Stimulated activated naive CD8-positive, alpha-beta T cell treated with anti-CD3 and anti-CD28 coated beads, Interleukin-15, Interleukin-2, amounts not matched to agents 100 ng/mL and 50 ng/mL, for 24 hours (primary cell): ENCODE measurements around the gene CNTN1.

Source experiments
- H3K27ac Mint-ChIP-seq: one replicate; pipeline ENCODE4 v1.8.0; 2021; ENCODE audit warnings: mild to moderate bottlenecking, mixed read lengths
- H3K27me3 Mint-ChIP-seq: one replicate; pipeline ENCODE4 v1.8.0; 2021; ENCODE audit warnings: mixed read lengths
- H3K36me3 Mint-ChIP-seq: one replicate; pipeline ENCODE4 v1.8.0; 2021; ENCODE audit warnings: low read depth, mixed read lengths
- H3K4me1 Mint-ChIP-seq: one replicate; pipeline ENCODE4 v1.8.0; 2021; ENCODE audit warnings: low read depth, mixed read lengths
- H3K4me3 Mint-ChIP-seq: one replicate; pipeline ENCODE4 v1.8.0; 2021; ENCODE audit warnings: mild to moderate bottlenecking, mixed read lengths
- H3K9me3 Mint-ChIP-seq: one replicate; pipeline ENCODE4 v1.8.0; 2021; ENCODE audit warnings: mixed read lengths

The CNTN1 gene

GRCh38 chr12:40829738-40830144 lies 137.5 kb downstream of the CNTN1 start:
- Mint-ChIP-seq H3K9me3 (no peaks in the 10 kb centered on the region), H3K27ac (no peak overlapping the region), H3K36me3 (no peaks in the 10 kb centered on the region), H3K27me3 (no peaks in the 10 kb centered on the region), H3K4me3 (no peak overlapping the region), H3K4me1 (no peaks in the 10 kb centered on the region)

- H3K27me3 Mint-ChIP-seq, result no peaks in the 10 kb centered on the region
- no peaks in the 10 kb centered on the region for H3K4me1 Mint-ChIP-seq
- H3K4me3 Mint-ChIP-seq, result no peak overlapping the region
- H3K9me3 Mint-ChIP-seq, result no peaks in the 10 kb centered on the region
- H3K27ac Mint-ChIP-seq, result no peak overlapping the region
- no peaks in the 10 kb centered on the region for H3K36me3 Mint-ChIP-seq
Observed at GRCh38 chr12:40831916-40832315, 139.7 kb downstream of the CNTN1 start.

- Mint-ChIP-seq H3K27me3 (no peaks in the 10 kb centered on the region), H3K4me3 (no peak overlapping the region), H3K9me3 (no peaks in the 10 kb centered on the region), H3K36me3 (no peaks in the 10 kb centered on the region), H3K27ac (no peak overlapping the region), H3K4me1 (no peaks in the 10 kb centered on the region)
Observed at GRCh38 chr12:40832668-40833067, 140.4 kb downstream of the CNTN1 start.

- Mint-ChIP-seq H3K9me3 (no peaks in the 10 kb centered on the region), H3K4me1 (no peaks in the 10 kb centered on the region), H3K4me3 (no peak overlapping the region), H3K36me3 (no peaks in the 10 kb centered on the region), H3K27ac (no peak overlapping the region), H3K27me3 (no peaks in the 10 kb centered on the region)
Observed at GRCh38 chr12:40833818-40834217, 141.6 kb downstream of the CNTN1 start.

- Mint-ChIP-seq H3K4me1 (no peaks in the 10 kb centered on the region), H3K27ac (no peak overlapping the region), H3K36me3 (no peaks in the 10 kb centered on the region), H3K27me3 (no peaks in the 10 kb centered on the region), H3K4me3 (no peak overlapping the region), H3K9me3 (no peaks in the 10 kb centered on the region)
Observed at GRCh38 chr12:40834321-40834720, 142.1 kb downstream of the CNTN1 start.

GRCh38 chr12:40837891-40838429 lies 145.7 kb downstream of the CNTN1 start:
- Mint-ChIP-seq H3K27me3 (no peaks in the 10 kb centered on the region), H3K4me3 (no peak overlapping the region), H3K36me3 (no peaks in the 10 kb centered on the region), H3K9me3 (peaks cover 5% of the 10 kb centered on the region), H3K4me1 (no peaks in the 10 kb centered on the region), H3K27ac (no peak overlapping the region)

- no peaks in the 10 kb centered on the region for H3K27me3 Mint-ChIP-seq
- no peak overlapping the region for H3K4me3 Mint-ChIP-seq
- H3K4me1 Mint-ChIP-seq, result no peaks in the 10 kb centered on the region
- H3K9me3 Mint-ChIP-seq, result peaks cover 5% of the 10 kb centered on the region
- no peak overlapping the region for H3K27ac Mint-ChIP-seq
- no peaks in the 10 kb centered on the region for H3K36me3 Mint-ChIP-seq
Observed at GRCh38 chr12:40843495-40843894, 151.3 kb downstream of the CNTN1 start.

- Mint-ChIP-seq H3K27me3 (no peaks in the 10 kb centered on the region), H3K4me3 (no peak overlapping the region), H3K9me3 (peaks cover 3% of the 10 kb centered on the region), H3K4me1 (no peaks in the 10 kb centered on the region), H3K36me3 (no peaks in the 10 kb centered on the region), H3K27ac (no peak overlapping the region)
Observed at GRCh38 chr12:40853221-40853620, 161.0 kb downstream of the CNTN1 start.

- H3K27me3 Mint-ChIP-seq, result no peaks in the 10 kb centered on the region
- no peak overlapping the region for H3K27ac Mint-ChIP-seq
- H3K4me3 Mint-ChIP-seq, result no peak overlapping the region
Observed at GRCh38 chr12:40854604-40855003, 162.4 kb downstream of the CNTN1 start.

GRCh38 chr12:40864891-40865290 lies 172.7 kb downstream of the CNTN1 start:
- Mint-ChIP-seq H3K4me3 (no peak overlapping the region), H3K27me3 (no peaks in the 10 kb centered on the region), H3K9me3 (no peaks in the 10 kb centered on the region), H3K4me1 (no peaks in the 10 kb centered on the region), H3K27ac (no peak overlapping the region), H3K36me3 (no peaks in the 10 kb centered on the region)

More at GRCh38 chr12:40854604-40855003, 162.4 kb downstream of the CNTN1 start:
- Mint-ChIP-seq H3K4me1 (no peaks in the 10 kb centered on the region), H3K9me3 (peaks cover 3% of the 10 kb centered on the region), H3K36me3 (no peaks in the 10 kb centered on the region)

GRCh38 chr12:40870981-40871380 lies 178.7 kb downstream of the CNTN1 start:
- H3K9me3 Mint-ChIP-seq, result no peaks in the 10 kb centered on the region
- H3K36me3 Mint-ChIP-seq, result no peaks in the 10 kb centered on the region
- no peaks in the 10 kb centered on the region for H3K4me1 Mint-ChIP-seq
- no peaks in the 10 kb centered on the region for H3K27me3 Mint-ChIP-seq
- H3K27ac Mint-ChIP-seq, result no peak overlapping the region
- no peak overlapping the region for H3K4me3 Mint-ChIP-seq

- no peaks in the 10 kb centered on the region for H3K27me3 Mint-ChIP-seq
Observed at GRCh38 chr12:40874868-40875267, 182.6 kb downstream of the CNTN1 start.

GRCh38 chr12:40889329-40889728 lies 197.1 kb downstream of the CNTN1 start:
- Mint-ChIP-seq H3K4me3 (no peak overlapping the region), H3K36me3 (no peaks in the 10 kb centered on the region), H3K27me3 (no peaks in the 10 kb centered on the region), H3K27ac (no peak overlapping the region), H3K4me1 (no peaks in the 10 kb centered on the region), H3K9me3 (peaks cover 4% of the 10 kb centered on the region)

More at GRCh38 chr12:40874868-40875267, 182.6 kb downstream of the CNTN1 start:
- Mint-ChIP-seq H3K4me1 (no peaks in the 10 kb centered on the region), H3K9me3 (no peaks in the 10 kb centered on the region), H3K36me3 (no peaks in the 10 kb centered on the region), H3K4me3 (no peak overlapping the region), H3K27ac (no peak overlapping the region)

GRCh38 chr12:40892528-40892927 lies 200.3 kb downstream of the CNTN1 start:
- Mint-ChIP-seq H3K27ac (no peak overlapping the region), H3K4me1 (no peaks in the 10 kb centered on the region), H3K27me3 (no peaks in the 10 kb centered on the region), H3K4me3 (no peak overlapping the region), H3K36me3 (no peaks in the 10 kb centered on the region), H3K9me3 (no peaks in the 10 kb centered on the region)

- H3K9me3 Mint-ChIP-seq, result no peaks in the 10 kb centered on the region
- H3K27me3 Mint-ChIP-seq, result no peaks in the 10 kb centered on the region
- no peaks in the 10 kb centered on the region for H3K36me3 Mint-ChIP-seq
- no peak overlapping the region for H3K4me3 Mint-ChIP-seq
- no peaks in the 10 kb centered on the region for H3K4me1 Mint-ChIP-seq
- H3K27ac Mint-ChIP-seq, result no peak overlapping the region
Observed at GRCh38 chr12:40898505-40898904, 206.3 kb downstream of the CNTN1 start.

- Mint-ChIP-seq H3K27ac (no peak overlapping the region), H3K27me3 (no peaks in the 10 kb centered on the region)
Observed at GRCh38 chr12:40903040-40903439, 210.8 kb downstream of the CNTN1 start.

More at GRCh38 chr12:40903040-40903439, 210.8 kb downstream of the CNTN1 start:
- Mint-ChIP-seq H3K4me3 (no peak overlapping the region), H3K36me3 (no peaks in the 10 kb centered on the region), H3K4me1 (no peaks in the 10 kb centered on the region), H3K9me3 (no peaks in the 10 kb centered on the region)
